GM18499 (cell line): ENCODE results near the gene KCP.

ENCODE experiments used
- ATAC-seq: cut with Tn5 transposase; IDR thresholded peaks from one replicate; pipeline ENCODE4 v1.9.1; 2021; ENCODE audit warnings: moderate number of reproducible peaks; ENCODE audit not compliant: insufficient read depth, unreplicated experiment

KCP gene

DNA sequence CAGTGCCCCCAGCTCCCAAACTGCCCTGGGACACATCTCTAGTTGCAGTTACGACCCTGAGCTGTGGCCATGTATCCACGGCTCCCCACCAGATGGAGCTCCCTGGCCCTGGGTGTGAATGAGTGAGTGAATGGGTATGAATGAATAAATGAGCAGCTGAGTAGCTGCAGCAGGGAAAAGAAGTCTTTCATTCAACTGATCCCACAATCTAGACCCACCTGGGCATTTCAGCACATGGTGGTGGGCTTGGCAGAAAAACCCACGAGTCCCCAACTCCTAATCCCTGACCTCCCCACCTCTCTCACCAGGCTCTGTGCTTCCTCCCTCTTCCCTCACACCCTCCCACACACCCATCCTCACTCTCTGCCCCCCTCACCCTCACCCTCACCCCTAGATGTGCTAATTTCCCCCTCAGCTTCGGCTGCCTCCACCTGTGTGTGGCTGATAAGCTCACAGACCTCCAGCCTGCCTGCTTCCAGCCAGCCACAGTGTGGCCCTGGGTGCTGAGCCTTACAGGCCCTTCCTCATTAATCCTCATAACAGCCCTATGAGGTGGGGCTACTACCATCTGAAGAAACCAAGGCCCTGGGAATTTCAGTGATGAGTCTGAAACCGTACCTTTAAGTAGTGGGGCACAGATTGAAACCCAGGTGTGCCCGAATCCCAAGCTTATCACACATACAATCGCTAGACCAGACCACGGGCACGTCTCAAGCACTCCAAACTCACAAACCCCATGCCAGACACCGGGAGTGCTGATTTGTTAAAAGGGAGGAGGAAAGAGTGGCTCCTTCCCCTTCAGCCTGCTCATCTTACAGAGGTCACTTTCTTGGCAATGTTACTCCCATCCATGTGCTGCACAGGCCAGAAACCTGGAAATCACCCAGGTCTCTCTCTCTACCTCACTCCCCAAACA lies 50.1 kb downstream of the KCP start:
- ATAC-seq: no peak

DNA sequence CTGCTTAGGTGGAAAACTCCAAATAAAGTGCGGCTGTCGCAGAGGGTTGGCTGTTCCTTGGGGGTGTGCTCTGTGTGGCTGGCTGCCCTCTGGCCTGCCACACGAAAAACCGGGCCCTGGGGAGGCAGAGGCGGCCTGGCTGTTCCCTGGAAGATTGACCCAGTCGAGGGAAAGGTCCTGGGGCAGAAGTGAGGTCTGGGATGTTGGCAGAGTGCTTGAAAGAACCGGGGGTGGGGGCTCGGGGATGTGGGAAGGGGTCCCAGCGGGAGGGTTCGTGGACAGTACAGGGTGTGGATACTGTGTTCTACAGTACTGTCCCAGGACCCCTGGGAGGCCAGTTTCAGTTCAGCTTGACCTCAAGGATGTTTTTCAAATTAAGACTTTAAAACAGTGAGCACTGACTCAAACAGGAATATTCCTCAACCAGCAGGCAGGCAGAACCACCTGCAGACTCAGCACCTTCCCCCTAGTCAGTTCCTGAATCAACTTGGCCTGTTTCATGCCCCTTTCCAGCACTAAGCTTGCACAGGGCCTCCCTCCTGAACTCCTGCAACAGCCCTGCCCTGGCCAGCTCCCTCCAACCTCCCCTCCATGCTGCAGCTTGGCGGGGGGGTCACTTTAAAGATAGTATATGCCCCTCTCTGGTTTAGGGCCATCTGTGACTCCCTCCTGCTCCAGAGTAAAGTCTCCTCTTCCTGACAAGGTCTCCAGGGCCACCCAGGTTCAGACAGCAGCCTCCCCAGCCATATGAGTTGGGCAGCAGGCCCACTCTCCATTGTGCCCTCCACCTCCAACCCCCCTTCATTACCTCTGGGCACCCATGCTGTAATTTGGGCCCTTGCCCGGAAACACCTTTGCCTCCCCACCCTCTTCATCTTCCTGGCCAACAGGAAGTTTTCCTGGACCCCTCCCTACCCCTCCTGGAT lies 51.0 kb downstream of the KCP start:
- no peak for ATAC-seq

- no peak for ATAC-seq
Observed at GRCh38 chr7:128858380-128859231, 51.9 kb downstream of the KCP start.

GRCh38 chr7:128856001-128856718 lies 54.3 kb downstream of the KCP start:
- ATAC-seq: no peak

DNA sequence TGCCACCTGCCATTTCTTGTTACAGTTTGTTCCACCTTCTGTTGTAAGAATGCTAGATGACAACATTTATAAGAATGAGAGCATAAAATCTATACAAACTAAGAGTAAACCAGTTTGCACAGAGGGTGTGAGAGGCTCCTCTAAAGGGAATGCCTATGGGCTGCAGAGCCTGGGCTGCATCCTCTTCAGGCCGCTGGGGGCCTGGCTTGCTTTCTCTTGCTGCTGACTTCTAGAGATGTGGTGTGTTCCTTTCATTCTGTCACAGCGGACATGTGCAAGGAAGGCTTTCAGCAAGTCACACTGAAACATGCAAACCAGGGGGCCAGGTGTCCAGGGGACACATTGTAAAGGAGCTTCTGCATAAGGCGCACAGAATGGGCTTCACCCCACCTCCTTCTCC lies 55.0 kb downstream of the KCP start:
- no peak for ATAC-seq

DNA sequence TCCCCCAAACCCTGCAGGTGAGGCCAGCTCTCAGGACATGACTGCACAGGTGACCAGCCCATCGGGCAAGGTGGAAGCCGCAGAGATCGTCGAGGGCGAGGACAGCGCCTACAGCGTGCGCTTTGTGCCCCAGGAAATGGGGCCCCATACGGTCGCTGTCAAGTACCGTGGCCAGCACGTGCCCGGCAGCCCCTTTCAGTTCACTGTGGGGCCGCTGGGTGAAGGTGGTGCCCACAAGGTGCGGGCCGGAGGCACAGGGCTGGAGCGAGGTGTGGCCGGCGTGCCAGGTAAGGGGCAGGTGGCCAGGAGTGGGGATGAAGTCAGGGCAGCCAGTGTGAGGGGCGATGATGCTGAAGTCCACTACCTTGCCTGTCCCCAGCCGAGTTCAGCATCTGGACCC lies 56.1 kb downstream of the KCP start:
- no peak for ATAC-seq

DNA sequence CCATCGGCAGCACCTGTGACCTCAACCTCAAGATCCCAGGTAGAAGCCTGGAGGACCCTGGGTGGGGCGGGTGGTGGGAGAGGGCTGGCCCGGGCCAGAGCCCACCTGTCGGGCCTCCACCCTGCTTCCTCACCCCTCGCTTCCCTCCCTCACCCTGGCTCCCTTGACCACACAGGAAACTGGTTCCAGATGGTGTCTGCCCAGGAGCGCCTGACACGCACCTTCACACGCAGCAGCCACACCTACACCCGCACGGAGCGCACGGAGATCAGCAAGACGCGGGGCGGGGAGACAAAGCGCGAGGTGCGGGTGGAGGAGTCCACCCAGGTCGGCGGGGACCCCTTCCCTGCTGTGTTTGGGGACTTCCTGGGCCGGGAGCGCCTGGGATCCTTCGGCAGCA lies 56.7 kb downstream of the KCP start:
- ATAC-seq: no peak

DNA sequence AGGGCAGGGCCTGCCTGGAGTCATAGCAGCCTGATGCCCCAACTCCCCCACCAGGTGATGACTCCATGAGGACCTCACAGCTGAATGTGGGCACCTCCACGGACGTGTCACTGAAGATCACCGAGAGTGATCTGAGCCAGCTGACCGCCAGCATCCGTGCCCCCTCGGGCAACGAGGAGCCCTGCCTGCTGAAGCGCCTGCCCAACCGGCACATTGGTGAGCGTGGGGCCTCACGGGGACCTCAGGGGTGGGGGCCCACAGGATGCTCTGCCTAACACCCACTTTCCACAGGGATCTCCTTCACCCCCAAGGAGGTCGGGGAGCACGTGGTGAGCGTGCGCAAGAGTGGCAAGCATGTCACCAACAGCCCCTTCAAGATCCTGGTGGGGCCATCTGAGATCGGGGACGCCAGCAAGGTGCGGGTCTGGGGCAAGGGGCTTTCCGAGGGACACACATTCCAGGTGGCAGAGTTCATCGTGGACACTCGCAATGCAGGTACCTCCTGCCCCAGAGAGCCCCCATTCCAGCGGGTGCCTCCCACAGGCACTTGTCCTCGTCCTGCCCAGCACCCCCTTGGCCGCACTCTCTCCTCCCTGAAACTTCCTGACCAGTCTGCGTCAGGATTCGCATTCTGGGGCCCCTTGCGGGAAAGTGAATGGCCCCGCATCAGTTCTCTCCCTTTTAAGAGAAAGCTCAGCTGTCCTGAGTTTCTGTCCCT lies 57.8 kb downstream of the KCP start:
- ATAC-seq: no peak

GRCh38 chr7:128849804-128850490 lies 60.6 kb downstream of the KCP start:
- no peak for ATAC-seq

- ATAC-seq: no peak
Observed at GRCh38 chr7:128849156-128849515, 61.4 kb downstream of the KCP start.

DNA sequence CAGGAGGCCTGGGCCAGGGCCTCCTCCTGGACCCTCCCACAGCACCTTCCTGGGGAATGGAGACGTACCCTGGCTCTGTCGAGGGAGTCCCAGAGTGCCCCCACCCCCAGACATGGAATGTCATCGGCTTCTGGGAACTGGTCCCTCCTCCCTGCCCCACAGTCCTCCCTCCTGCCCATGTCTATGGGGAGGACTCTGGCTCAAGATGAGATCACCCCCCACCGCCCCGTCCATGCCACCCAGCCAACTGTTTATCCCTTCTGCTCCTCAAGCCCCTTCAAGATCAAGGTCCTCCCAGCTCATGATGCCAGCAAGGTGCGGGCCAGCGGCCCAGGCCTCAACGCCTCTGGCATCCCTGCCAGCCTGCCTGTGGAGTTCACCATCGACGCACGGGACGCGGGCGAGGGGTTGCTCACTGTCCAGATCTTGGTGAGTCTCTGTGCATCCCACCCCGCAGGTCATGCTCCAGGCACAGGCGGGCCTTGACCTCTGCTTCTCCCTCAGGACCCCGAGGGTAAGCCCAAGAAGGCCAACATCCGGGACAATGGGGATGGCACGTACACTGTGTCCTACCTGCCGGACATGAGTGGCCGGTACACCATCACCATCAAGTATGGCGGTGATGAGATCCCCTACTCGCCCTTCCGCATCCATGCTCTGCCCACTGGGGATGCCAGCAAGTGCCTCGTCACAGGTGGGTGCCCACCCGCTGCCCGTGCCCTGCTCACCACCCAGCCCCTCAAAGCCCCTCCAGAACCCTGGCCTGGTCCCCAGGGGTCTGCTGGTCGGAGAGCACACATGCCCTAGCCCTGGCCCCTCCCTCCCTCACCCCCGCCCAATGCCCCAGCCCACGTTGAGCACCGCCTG lies 62.0 kb downstream of the KCP start:
- no peak for ATAC-seq

DNA sequence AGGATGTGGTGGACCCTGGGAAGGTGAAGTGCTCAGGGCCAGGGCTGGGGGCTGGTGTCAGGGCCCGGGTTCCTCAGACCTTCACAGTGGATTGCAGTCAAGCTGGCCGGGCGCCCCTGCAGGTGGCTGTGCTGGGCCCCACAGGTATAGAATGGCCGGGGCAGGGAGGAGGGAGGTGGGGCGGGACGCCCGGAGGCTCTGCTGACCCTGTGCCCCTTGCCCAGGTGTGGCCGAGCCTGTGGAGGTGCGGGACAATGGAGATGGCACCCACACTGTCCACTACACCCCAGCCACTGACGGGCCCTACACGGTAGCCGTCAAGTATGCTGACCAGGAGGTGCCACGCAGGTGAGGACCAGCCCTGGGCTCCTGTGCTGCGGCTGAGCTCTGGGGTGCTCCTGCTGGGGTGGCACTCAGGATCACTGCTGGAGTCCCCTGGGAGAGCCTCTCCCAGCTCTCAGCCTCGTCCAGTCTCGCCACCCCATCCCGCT lies 62.7 kb downstream of the KCP start:
- no peak for ATAC-seq

DNA sequence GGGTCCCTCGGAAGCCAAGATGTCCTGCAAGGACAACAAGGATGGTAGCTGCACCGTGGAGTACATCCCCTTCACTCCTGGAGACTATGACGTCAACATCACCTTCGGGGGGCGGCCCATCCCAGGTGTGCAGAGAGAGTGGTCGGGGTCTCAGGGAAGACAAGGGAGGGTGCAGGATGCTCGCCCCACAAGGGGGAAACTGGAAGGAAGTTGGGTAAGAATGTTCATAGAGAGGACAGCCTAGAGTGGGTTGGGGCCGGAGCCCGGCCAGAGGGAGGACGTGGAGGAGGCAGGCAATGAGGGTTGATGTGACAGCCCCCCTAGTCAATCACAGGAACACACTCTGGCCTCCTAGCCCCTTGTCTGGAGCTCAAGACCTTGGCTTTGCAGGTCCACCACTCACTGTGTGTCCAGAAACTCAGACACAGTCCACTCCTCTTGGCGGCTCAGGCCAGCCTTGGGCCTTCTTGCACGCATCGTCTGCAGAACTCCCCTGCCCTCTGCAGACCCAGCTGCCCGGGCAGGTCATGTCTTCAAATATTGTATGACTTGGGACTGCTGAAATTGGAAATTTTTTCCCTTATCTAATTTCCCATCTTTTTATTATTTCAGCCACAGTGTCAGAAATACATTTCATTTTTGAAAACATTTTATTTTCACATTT lies 63.6 kb downstream of the KCP start:
- no peak for ATAC-seq

DNA sequence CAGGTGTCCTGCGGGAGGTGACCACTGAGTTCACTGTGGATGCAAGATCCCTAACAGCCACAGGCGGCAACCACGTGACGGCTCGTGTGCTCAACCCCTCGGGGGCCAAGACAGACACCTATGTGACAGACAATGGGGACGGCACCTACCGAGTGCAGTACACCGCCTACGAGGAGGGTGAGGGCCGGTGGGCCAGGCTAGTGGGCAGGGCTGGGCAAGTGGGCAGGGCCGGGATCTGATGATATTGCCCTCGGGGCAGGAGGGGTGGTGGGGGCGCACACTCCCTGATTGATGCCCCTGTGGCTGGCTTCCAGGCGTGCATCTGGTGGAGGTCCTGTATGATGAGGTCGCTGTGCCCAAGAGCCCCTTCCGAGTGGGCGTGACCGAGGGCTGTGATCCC lies 64.5 kb downstream of the KCP start:
- ATAC-seq: no peak

DNA sequence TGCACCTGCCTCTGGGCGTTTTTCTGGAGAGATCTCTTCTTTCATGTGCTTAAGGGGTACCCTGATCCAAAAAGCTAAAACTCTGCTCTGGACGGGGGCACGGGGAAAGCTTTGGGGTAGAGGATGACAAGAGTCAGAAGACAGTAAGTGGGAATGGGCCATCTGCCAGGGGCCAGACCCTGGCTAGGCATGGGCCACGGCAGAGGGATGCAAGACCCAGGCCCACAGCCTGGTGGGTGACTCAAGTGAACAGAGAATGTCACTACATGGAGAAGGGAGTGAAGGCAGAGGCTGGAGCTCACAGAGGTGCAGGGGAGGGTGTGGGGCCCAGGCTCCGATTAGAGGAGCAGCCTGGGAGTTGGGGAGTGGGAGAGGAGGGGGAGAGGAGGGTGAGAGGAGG lies 65.0 kb downstream of the KCP start:
- ATAC-seq: no peak

DNA sequence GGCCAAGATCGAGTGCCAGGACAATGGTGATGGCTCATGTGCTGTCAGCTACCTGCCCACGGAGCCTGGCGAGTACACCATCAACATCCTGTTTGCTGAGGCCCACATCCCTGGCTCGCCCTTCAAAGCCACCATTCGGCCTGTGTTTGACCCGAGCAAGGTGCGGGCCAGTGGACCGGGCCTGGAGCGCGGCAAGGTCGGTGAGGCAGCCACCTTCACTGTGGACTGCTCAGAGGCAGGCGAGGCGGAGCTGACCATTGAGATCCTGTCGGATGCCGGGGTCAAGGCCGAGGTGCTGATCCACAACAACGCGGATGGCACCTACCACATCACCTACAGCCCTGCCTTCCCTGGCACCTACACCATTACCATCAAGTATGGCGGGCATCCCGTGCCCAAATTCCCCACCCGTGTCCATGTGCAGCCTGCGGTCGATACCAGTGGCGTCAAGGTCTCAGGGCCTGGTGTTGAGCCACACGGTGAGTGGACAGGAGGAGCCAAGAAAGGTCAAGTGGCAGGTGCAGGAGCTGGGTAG lies 65.7 kb downstream of the KCP start:
- no peak for ATAC-seq
